H9 (cell line): ENCODE measurements around the gene SCAP. TPM values are rescaled to one million over a fixed set of nuclear protein-coding genes. Genes with fewer than 3 reads are reported as not detected.
"Not testable (repeated sequence)": the region's sequence is repeated elsewhere in the genome, so short reads cannot be mapped to it uniquely, and the experiment has no call there.

ENCODE experiments used
- DNase-seq: peaks from one replicate; pipeline ENCODE4 v3.0.0-alpha.2; 2017
- H2AFZ ChIP-seq: one replicate; pipeline ENCODE4 v1.6.1; 2013; ENCODE audit warnings: mild to moderate bottlenecking, low read length, control low read depth, moderate library complexity
- H2AK5ac ChIP-seq: 2 replicates; pipeline ENCODE4 v1.6.1; 2013; ENCODE audit warnings: low read length, control low read depth, mixed read lengths; ENCODE audit not compliant: insufficient read length
- H2BK120ac ChIP-seq: one replicate; pipeline ENCODE4 v1.6.1; 2013; ENCODE audit warnings: low read depth, mild to moderate bottlenecking, low read length, control low read depth, inconsistent platforms; ENCODE audit not compliant: poor library complexity, severe bottlenecking
- H2BK12ac ChIP-seq: 2 replicates; pipeline ENCODE4 v1.6.1; 2013; ENCODE audit warnings: low read length, control low read depth, mixed read lengths, low read depth; ENCODE audit not compliant: insufficient read length
- H2BK15ac ChIP-seq: 2 replicates; pipeline ENCODE4 v1.6.1; 2013; ENCODE audit warnings: low read depth, low read length, control low read depth
- H2BK20ac ChIP-seq: one replicate; pipeline ENCODE4 v1.6.1; 2013; ENCODE audit warnings: low read depth, mild to moderate bottlenecking, low read length, control low read depth, inconsistent platforms; ENCODE audit not compliant: poor library complexity, severe bottlenecking
- H2BK5ac ChIP-seq: 2 replicates; pipeline ENCODE4 v1.6.1; 2013; ENCODE audit warnings: low read length, control low read depth, mixed read lengths; ENCODE audit not compliant: insufficient read length
- H3K14ac ChIP-seq: 2 replicates; pipeline ENCODE4 v1.6.1; 2013; ENCODE audit warnings: low read length, control low read depth; ENCODE audit not compliant: insufficient read depth
- H3K18ac ChIP-seq: 2 replicates; pipeline ENCODE4 v1.6.1; 2013; ENCODE audit warnings: low read depth, mild to moderate bottlenecking, mixed read lengths, low read length, control low read depth; ENCODE audit not compliant: insufficient read length
- H3K23ac ChIP-seq: 2 replicates; pipeline ENCODE4 v1.6.1; 2013; ENCODE audit warnings: low read length, control low read depth, mixed read lengths, low read depth; ENCODE audit not compliant: insufficient read length
- H3K23me2 ChIP-seq: 2 replicates; pipeline ENCODE4 v1.6.1; 2013; ENCODE audit warnings: low read depth, mild to moderate bottlenecking, mixed read lengths, low read length, control low read depth; ENCODE audit not compliant: insufficient read length, poor library complexity, severe bottlenecking
- H3K27ac ChIP-seq: 2 replicates; pipeline ENCODE4 v1.5.1; 2013; ENCODE audit warnings: low read length, control low read depth, mixed read lengths, low read depth; ENCODE audit not compliant: insufficient read length
- H3K27me3 ChIP-seq: 2 replicates; pipeline ENCODE4 v1.6.1; 2013; ENCODE audit warnings: low read length, control low read depth, inconsistent platforms; ENCODE audit not compliant: insufficient read depth
- H3K4ac ChIP-seq: 2 replicates; pipeline ENCODE4 v1.6.1; 2013; ENCODE audit warnings: low read depth, mild to moderate bottlenecking, control low read depth, inconsistent platforms, low read length, moderate library complexity
- H3K4me1 ChIP-seq: 2 replicates; pipeline ENCODE4 v1.6.1; 2013; ENCODE audit warnings: low read length, control low read depth, inconsistent platforms; ENCODE audit not compliant: insufficient read depth
- H3K4me2 ChIP-seq: 2 replicates; pipeline ENCODE4 v1.6.1; 2013; ENCODE audit warnings: low read length, control low read depth, mixed read lengths; ENCODE audit not compliant: insufficient read length, insufficient read depth
- H3K56ac ChIP-seq: 2 replicates; pipeline ENCODE4 v1.6.1; 2013; ENCODE audit warnings: low read depth, mild to moderate bottlenecking, mixed read lengths, low read length, control low read depth; ENCODE audit not compliant: insufficient read length
- H3K79me1 ChIP-seq: 2 replicates; pipeline ENCODE4 v1.6.1; 2013; ENCODE audit warnings: low read depth, mild to moderate bottlenecking, moderate library complexity, low read length, control low read depth, inconsistent platforms; ENCODE audit not compliant: insufficient read depth, poor library complexity, severe bottlenecking
- H3K79me2 ChIP-seq: 2 replicates; pipeline ENCODE4 v1.6.1; 2013; ENCODE audit warnings: low read length, control low read depth, inconsistent platforms; ENCODE audit not compliant: insufficient read depth
- H3K9ac ChIP-seq: 2 replicates; pipeline ENCODE4 v1.6.1; 2013; ENCODE audit warnings: low read length, control low read depth, mixed read lengths; ENCODE audit not compliant: insufficient read length; ENCODE audit errors: extremely low read depth
- H3K9me3 ChIP-seq: one replicate; pipeline ENCODE4 v1.6.1; 2013; ENCODE audit warnings: low read depth, low read length, inconsistent platforms; ENCODE audit not compliant: control insufficient read depth
- H3T11ph ChIP-seq: one replicate; pipeline ENCODE4 v1.6.1; 2013; ENCODE audit warnings: mild to moderate bottlenecking, low read length, control low read depth, inconsistent platforms
- H4K20me1 ChIP-seq: one replicate; pipeline ENCODE4 v1.6.1; 2013; ENCODE audit not compliant: control insufficient read depth, insufficient read length, insufficient read depth
- H4K5ac ChIP-seq: 2 replicates; pipeline ENCODE4 v1.6.1; 2013; ENCODE audit warnings: low read depth, mild to moderate bottlenecking, mixed read lengths, low read length, control low read depth; ENCODE audit not compliant: insufficient read length
- H4K8ac ChIP-seq: replicated peaks from 2 replicates; pipeline ENCODE4 v1.6.1; 2013; ENCODE audit warnings: low read length, control low read depth, mixed read lengths, low read depth; ENCODE audit not compliant: insufficient read length
- H4K91ac ChIP-seq: 2 replicates; pipeline ENCODE4 v1.6.1; 2013; ENCODE audit warnings: low read depth, mild to moderate bottlenecking, moderate library complexity, mixed read lengths, low read length, control low read depth; ENCODE audit not compliant: insufficient read length
- H3K27ac Mint-ChIP-seq, 3 experiments: 2 replicates in 2 of 3; 3 replicates in 1 of 3; pipeline ENCODE4 v1.8.0; 2020 to 2021; ENCODE audit warnings: mixed read lengths in 3 of 3, mild to moderate bottlenecking in 1 of 3, moderate library complexity in 1 of 3
- H3K27me3 Mint-ChIP-seq: 2 replicates; pipeline ENCODE4 v1.8.0; 2021; ENCODE audit warnings: low read depth, mild to moderate bottlenecking, moderate library complexity, mixed read lengths
- H3K36me3 Mint-ChIP-seq, 3 experiments: 2 replicates in 2 of 3; 3 replicates in 1 of 3; pipeline ENCODE4 v1.8.0; 2020 to 2021; ENCODE audit warnings: low read depth in 3 of 3, mixed read lengths in 3 of 3; ENCODE audit not compliant: insufficient read depth in 1 of 3
- H3K4me1 Mint-ChIP-seq, 2 experiments: 2 replicates each; pipeline ENCODE4 v1.8.0; 2020; ENCODE audit warnings: mixed read lengths in 2 of 2
- H3K4me3 Mint-ChIP-seq, 2 experiments: 2 replicates in 1 of 2; 3 replicates in 1 of 2; pipeline ENCODE4 v1.8.0; 2020 to 2021; ENCODE audit warnings: mild to moderate bottlenecking in 2 of 2, mixed read lengths in 2 of 2, moderate library complexity in 1 of 2
- H3K9me3 Mint-ChIP-seq, 2 experiments: 2 replicates in 1 of 2; 3 replicates in 1 of 2; pipeline ENCODE4 v1.8.0; 2020; ENCODE audit warnings: mild to moderate bottlenecking in 2 of 2, mixed read lengths in 2 of 2, moderate library complexity in 1 of 2
- WGBS: extraction: QIAGEN DNeasy Blood & Tissue Kit; methylation state at CpG from one replicate; pipeline ENCODE4 v1.1.7; 2013; ENCODE audit warnings: missing lambda C conversion rate, low lambda C conversion rate, mixed read lengths; ENCODE audit not compliant: insufficient read length; ENCODE audit errors: extremely low coverage; 5-methylcytosine and 5-hydroxymethylcytosine counted together
- total RNA-seq: library from RNA; stranded (reverse); gene quantifications from 2 replicates; pipeline ENCODE4 v1.2.1, GENCODE V29; 2021
- TF ChIP-seq, protein P1 (sequence below): fragments of 200-600 bp; sonication (generic); conservative IDR thresholded peaks from 3 replicates; pipeline ENCODE4 v1.8.0; 2021; ENCODE audit warnings: antibody characterized with exemption, mild to moderate bottlenecking

SCAP gene
- total RNA-seq, 1 experiment from 2014 or later: 104 TPM

DNA sequence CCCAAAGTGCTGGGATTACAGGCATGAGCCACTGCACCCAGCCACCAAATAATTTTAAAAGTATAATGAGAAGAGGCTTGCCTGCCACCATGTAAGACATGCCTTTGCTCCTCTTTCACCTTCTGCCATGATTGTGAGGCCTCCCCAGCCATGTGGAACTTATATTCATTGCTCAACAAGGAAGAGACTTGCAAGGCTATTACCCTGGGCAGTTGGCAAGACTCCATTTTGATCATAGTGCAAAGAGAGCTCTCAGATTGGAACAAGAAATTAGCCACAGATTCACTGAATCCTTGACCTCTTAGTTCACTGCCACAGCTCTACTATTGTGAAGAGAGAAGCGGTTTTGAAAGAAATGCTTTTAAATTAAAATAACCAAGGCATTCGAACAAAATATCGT, 6.1 kb downstream of the SCAP start:
- Histone ChIP-seq H3K9me3 (no peaks in the 10 kb centered on the region), H3K23ac (no peak overlapping the region), H4K8ac (no peak overlapping the region), H3K14ac (no peak overlapping the region), H2BK120ac (no peak overlapping the region), H4K91ac (no peak overlapping the region), H3K4me1 (no peaks in the 10 kb centered on the region), H3K79me2 (peaks cover 23% of the 10 kb centered on the region; the same call in 1 of the 2 replicates), H2BK20ac (no peak overlapping the region), H3K27ac (no peak overlapping the region), H4K20me1 (no peaks in the 10 kb centered on the region), H3K9ac (no peak overlapping the region), H2BK5ac (no peak overlapping the region), H2BK15ac (no peak overlapping the region), H3K27me3 (no peaks in the 10 kb centered on the region), H3K56ac (no peak overlapping the region), H2AFZ (no peak overlapping the region), H3K23me2 (no peaks in the 10 kb centered on the region), H3K4me2 (no peak overlapping the region), H4K5ac (no peak overlapping the region), H3K79me1 (peaks cover 18% of the 10 kb centered on the region), H2BK12ac (no peak overlapping the region), H3K4ac (no peak overlapping the region), H2AK5ac (no peak overlapping the region), H3T11ph (no peak overlapping the region), H3K18ac (no peak overlapping the region)
- Mint-ChIP-seq H3K27me3 (no peaks in the 10 kb centered on the region), H3K4me1 (peaks cover 13 to 15% of the 10 kb centered on the region in 2 experiments), H3K9me3 (peaks cover 0 to 2% of the 10 kb centered on the region in 2 experiments; a peak in 1 of 5 replicates), H3K36me3 (peaks cover 7 to 16% (median 15%) of the 10 kb centered on the region in 3 experiments), H3K27ac (no peak overlapping the region), H3K4me3 (no peak overlapping the region; a peak in 1 of 5 replicates)
- no CpG with 5 or more reads among the region's 3 CpGs for WGBS
- TF ChIP-seq, protein P1, sequence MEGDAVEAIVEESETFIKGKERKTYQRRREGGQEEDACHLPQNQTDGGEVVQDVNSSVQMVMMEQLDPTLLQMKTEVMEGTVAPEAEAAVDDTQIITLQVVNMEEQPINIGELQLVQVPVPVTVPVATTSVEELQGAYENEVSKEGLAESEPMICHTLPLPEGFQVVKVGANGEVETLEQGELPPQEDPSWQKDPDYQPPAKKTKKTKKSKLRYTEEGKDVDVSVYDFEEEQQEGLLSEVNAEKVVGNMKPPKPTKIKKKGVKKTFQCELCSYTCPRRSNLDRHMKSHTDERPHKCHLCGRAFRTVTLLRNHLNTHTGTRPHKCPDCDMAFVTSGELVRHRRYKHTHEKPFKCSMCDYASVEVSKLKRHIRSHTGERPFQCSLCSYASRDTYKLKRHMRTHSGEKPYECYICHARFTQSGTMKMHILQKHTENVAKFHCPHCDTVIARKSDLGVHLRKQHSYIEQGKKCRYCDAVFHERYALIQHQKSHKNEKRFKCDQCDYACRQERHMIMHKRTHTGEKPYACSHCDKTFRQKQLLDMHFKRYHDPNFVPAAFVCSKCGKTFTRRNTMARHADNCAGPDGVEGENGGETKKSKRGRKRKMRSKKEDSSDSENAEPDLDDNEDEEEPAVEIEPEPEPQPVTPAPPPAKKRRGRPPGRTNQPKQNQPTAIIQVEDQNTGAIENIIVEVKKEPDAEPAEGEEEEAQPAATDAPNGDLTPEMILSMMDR: no peak
- DNase-seq: no peak

DNA sequence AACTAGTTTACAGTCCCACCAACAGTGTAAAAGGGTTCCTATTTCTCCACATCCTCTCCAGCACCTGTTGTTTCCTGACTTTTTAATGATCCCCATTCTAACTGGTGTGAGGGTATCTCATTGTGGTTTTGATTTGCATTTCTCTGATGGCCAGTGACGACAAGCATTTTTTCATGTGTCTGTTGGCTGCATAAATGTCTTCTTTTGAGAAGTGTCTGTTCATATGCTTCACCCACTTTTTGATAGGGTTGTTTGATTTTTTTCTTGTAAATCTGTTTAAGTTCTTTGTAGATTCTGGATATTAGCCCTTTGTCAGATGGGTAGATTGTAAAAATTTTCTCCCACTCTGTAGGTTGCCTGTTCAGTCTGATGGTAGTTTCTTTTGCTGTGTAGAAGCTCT, 7.4 kb downstream of the SCAP start:
- H3K79me2 ChIP-seq: peaks cover 18% of the 10 kb centered on the region; the same call in 1 of the 2 replicates
- not testable (repeated sequence) for H3K9me3 ChIP-seq, H2BK12ac ChIP-seq, H2BK20ac ChIP-seq, H3K18ac ChIP-seq, H3K27ac ChIP-seq, H4K91ac ChIP-seq, H3K23ac ChIP-seq, H3K27me3 Mint-ChIP-seq, H3K4me2 ChIP-seq, H3K4me3 Mint-ChIP-seq, H3K23me2 ChIP-seq, H3K27ac Mint-ChIP-seq, H4K8ac ChIP-seq, H3K4ac ChIP-seq, H2BK15ac ChIP-seq, H3K4me1 Mint-ChIP-seq, H2AK5ac ChIP-seq, H3T11ph ChIP-seq, H4K20me1 ChIP-seq, H2AFZ ChIP-seq, H3K4me1 ChIP-seq, H3K56ac ChIP-seq, H3K9me3 Mint-ChIP-seq, H2BK120ac ChIP-seq, H2BK5ac ChIP-seq, H3K9ac ChIP-seq, H4K5ac ChIP-seq, H3K14ac ChIP-seq, DNase-seq, H3K27me3 ChIP-seq
- WGBS: no CpG with 5 or more reads among the region's 1 CpG
- H3K36me3 Mint-ChIP-seq: peaks cover 7 to 19% (median 15%) of the 10 kb centered on the region in 3 experiments
- peaks cover 17% of the 10 kb centered on the region for H3K79me1 ChIP-seq
